Raji (cell line): ENCODE data around the gene HSF2.

Experiments used
- POLR2A ChIP-seq: IDR thresholded peaks from 2 replicates; pipeline ENCODE4 v1.6.1; 2011; ENCODE audit warnings: low read depth, low read length, control low read depth; ENCODE audit not compliant: insufficient read depth

HSF2 gene

DNA sequence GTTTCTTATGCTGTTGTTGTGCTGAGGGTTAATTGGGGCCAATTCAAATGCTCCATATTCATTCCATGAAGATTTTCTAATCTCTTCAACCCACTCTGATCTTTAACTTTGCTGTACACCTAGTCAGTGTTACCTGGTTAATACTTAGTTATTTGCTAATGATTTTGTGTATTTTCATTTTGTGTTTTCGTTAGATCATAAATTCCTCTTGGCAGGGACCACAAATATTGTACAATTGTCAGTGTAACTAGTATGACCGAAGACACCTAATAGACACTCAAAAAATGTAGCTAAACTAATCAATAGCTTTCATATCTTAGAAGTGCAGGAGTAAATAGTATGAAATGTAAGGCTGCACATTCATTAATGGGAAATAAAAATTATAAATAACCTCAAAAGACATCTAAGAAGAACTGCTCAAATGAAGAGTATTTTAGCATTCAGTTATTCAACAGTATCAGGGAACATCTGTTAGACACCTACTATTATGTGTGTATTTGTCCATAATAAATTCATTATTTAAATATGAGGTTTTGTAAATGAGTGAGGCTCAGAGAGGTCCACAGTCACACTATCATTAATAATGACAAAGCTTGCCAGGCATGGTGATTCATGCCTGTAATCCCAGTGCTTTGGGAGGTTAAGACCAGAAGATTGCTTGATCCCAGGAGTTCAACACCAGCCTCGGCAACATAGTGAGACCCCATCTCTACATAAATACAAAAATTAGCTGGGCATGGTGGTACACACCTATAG lies 13.4 kb upstream of the HSF2 start:
- no peak for TF ChIP-seq POLR2A

DNA sequence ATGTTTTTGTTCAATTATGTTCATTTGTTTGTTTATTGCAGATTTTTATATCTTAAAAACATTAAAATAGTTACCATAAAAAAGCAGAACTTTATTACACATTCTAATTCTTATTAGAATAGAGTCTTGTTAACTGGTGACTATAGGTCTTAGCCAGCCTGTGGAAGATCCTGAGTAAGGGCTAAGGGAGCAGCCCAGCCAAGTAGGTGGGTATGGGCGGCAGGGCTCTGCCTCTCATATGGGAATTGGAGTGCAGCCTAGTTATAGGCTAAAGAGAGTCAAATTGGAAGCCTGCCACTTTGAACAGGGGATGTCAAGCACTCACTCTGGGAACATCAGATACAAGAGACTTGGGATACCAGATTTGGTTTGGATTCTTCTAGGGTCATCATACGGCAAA lies 10.5 kb upstream of the HSF2 start:
- no peak for TF ChIP-seq POLR2A

DNA sequence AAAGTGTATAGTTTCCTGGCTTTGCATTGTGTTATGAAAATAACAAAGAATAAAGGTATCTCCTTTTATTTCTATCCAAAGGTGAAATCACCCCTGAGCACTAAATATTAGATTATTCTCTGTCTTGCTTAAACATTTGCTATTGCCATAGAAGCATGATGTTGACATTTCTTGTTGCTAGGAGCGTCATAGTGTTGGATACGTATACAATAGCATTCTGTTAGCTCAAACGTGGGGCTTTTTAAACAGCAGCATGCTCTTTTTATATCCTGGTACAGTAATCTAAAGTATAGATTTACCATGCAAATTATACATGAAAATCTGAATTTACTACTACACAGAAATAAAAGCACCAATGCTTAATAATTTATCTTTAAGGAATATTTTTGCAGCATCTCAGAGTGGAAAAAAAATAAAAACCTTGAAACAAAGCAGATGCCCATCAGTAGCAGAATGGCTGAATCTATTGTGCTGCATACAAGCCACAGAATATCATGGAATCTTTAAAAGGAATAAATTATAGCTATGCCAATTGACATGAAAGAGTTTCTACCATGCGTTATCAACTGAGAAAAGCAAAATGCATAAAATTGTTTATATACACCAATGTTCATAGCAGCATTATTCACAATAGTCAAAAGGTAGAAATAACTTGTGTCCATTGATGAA lies 9.6 kb upstream of the HSF2 start:
- no peak for TF ChIP-seq POLR2A

DNA sequence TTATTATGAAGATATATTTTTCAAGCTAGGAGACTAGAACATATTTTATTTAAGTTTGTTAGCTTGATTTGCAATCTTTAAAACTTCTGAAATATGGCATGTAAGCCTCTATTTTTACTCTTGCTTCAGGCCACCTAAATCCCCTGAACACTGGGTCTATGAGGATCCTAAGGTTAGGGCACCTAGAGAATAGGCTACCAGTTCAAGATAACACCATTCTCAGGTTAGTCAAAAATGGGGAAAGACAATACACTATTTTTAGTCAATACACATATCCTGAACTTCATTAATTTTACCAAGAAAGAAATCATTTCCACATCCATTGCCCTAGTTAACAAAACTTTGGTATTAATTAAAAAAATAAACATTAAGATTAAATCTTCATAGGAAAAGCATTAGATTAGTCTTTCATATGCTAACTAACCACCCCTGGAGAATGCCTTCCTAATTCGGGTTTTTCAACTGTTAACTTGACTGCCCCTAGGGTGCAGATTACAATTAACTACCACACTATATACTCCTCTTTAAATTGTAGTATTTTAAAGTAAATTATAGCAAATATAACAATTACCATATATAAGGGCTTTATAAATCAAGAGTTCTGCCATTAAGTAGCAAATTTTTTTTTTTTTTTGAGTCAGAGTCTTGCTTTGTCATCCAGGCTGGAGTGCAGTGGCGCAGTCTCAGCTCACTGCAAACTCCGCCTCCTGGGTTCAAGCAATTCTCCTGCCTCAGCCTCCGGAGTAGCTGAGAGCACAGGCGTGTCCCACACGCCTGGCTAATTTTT lies 6.7 kb upstream of the HSF2 start:
- TF ChIP-seq POLR2A = no peak

DNA sequence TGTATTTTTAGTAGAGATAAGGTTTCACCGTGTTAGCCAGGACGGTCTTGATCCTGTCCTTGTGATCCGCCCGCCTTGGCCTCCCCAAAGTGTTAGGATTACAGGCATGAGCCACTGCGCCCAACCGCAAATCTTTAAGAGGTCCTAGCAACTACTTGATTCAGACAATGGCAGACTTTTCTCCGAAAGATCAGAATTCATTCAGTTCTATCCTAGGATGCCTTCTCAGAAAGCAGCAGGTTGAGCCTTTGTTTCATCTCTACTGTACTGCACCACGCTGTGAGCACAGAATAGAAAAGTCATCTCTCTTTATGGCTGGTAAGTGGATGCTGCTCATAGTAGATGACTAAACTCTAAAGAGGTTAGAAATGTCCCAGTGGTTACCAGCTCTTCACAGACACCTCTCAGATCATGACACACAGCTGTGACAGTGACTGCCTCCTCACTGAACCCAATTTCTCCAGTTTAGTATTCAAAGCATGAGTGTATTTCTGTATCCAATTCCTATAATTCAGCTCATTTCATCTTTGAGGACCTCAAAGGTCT lies 6.0 kb upstream of the HSF2 start:
- no peak for TF ChIP-seq POLR2A

DNA sequence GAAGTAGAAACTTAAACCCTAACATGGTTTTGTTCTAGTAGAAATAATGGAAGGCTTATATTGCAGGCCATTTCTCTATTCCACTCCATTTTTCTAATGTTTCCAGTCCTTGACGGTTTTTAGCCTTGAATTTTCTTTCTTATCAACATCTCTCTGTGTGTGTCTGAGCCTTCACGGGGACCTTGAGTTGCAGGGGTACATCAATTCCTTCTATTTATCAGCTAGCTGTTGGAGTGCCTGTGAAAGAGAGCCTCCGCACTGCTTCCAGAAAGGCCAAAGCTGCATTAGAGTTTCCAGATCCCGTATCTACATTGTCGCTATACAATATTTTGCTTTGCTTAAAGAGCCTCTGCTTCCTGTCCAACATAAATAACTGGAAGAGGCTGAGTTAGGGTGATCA lies 5.4 kb upstream of the HSF2 start:
- no peak for TF ChIP-seq POLR2A

DNA sequence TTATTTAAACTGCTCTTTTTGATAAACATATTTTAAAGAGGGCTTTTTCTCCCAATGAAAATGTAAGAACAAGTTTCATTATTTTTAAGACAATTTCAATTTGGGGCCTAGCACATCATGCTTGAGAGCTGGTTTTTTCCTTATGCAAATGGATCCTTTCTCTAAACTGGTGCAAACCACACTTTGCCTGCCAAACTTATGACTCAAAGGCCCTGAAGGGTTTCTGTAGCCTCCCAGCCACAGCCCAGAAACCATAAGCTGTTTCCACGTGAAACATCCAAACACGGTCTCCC lies 451 bp upstream of the HSF2 start:
- TF ChIP-seq POLR2A = peak; percentile 71; the same call in 1 of the 2 replicates

DNA sequence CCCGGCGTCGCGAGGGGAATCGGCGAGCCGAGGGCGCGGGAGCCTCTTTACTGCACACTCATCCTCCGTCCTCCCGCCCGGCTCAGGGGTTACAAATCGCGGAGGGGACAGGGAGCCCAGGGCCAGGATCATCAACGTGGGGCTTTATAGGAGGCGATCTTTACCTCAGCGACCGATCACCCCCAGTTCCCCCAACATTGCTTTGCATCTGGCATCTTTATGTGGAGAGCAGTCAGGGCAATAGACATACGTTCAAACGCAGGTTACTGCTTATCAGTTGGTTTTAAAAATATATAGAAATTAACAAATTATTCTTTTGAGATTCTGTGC lies 634 bp downstream of the HSF2 start:
- TF ChIP-seq POLR2A = no peak

DNA sequence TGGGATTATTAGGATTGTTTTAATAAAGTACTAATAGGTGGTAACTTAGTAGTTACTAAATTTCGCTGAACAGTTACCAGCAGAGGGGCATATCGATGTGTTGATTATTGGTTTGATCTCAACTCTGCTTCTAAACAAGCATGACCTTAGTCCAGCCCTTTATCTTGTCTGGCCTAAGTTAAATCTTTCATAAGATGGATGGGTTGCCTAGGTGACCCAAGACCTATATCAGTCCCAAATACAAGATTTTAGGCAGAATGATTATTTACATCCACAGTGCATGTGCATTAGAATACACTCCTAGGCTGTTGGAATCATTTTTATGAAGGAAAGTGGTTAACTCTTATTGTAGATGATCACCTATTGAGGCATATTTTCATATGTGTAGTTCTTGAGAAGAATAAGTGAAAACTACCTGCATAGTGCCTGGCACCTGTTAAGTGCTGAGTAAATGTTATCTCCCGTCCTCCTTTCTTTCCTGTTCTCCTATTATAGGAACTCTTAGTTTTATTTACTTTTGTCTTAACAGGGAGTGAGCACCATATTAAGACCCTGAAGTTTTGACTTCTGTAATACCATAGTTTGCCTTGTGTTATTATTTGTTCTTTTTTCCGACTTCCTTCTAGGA lies 1.1 kb downstream of the HSF2 start:
- no peak for TF ChIP-seq POLR2A

DNA sequence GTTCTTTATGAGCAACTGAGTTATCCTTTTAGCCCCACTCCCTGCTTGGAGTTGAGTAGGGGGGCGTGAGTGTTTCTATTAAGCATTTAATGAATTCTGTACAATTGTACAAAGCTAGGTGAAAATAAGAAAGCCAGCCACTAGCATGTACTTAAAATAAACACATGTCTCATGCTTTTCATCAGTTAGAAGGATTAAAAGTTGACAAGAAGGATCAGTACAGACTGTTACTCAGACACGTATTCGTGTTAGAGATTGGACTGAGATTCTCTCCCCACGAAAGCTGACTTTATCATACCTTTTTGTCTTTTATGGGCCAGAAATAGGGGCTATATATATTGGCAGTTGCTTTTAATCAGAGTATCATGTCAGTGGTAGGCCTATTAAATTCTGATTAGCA lies 1.7 kb downstream of the HSF2 start:
- no peak for TF ChIP-seq POLR2A

DNA sequence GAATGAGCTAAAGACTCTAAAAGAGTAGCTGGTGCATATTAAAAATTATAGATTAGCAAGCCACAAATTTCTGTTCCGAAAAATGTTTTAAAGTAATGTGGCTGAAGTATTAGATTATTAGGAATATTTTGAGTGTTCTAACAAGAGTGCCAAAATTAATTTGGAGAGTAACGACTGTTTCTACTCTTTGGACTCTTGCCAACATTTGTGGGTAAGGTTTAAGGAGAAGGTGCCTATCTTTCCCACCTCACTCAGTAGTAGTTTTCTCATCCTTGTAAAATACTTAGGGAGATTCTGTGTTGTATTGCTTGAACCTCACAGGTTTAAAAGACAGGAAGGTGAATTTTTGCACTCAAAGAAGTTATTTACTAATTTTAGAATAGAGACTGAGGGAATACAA lies 5.0 kb downstream of the HSF2 start:
- TF ChIP-seq POLR2A = no peak

DNA sequence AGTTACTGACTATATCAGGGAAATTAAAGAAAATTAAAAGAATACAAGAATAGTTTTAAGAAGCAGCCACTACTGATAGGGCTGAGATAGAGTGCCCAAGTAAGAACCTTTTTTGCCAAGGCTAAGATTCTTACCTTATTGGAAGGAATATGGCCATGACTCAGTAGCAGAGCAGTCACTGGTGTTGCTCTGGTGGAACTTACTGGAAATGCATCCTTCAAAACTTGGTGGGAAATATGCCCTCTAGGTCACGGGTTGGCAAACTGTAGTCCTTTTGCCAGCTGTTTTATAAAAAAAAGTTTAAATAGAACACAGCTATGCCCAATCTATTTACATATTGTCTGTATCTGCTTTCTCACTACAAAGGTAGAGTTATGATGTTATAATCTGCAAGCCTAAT lies 6.0 kb downstream of the HSF2 start:
- no peak for TF ChIP-seq POLR2A

DNA sequence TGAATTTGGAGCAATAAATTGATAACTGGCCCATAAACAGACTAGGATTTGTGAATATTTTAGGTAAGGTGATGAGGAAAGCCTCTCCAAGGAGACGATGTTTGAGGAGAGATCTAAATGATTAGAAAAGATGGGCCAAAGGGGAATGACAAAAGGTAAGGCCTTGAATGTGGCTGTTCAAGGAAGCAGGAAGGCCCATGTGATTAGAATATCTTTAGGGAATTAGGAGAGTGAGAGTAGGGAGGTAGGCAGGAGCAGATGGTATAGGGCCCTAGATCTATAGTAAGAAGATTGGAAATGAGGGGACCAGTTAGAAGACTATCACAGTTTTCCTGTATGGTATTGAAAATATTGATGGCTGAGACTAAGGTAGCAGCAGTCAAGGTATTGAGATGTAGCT lies 6.7 kb downstream of the HSF2 start:
- no peak for TF ChIP-seq POLR2A

DNA sequence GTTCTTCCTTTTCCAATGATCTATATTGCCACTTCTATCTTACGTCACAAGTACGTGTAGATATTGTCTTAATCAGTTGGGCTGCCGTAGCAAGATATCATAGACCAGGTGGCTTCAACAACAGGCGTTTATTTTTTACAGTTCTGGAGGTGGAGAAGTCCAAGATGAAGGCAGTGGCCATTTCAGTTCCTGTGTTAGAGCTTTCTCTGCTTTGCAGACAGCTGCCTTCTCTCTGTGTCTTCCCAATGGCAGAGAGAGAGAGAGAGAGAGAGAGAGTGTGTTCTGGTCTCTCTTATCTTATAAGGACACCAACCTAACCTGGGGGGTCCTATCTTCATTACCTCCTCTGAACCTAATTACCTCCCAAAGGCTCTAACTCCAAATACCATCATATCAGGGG lies 8.3 kb downstream of the HSF2 start:
- TF ChIP-seq POLR2A = no peak

DNA sequence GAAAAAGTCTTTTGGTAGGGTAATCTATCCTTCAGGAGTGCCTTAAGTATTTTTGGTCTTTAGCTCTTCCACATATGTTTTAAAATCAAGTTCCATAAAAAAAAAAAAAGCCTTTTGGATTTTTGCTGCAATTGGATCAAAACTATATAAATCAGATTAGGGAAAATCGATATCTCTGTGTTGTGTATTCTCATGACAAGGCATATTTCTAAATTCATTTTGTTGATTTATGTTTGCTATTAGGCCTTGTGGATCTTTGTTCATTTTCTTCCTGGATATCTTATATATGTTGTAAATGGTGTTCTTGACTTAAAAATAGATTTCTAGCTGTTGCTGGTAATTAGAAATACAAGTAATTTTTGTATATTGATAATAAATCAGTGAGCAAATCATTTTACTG lies 8.8 kb downstream of the HSF2 start:
- TF ChIP-seq POLR2A = no peak

DNA sequence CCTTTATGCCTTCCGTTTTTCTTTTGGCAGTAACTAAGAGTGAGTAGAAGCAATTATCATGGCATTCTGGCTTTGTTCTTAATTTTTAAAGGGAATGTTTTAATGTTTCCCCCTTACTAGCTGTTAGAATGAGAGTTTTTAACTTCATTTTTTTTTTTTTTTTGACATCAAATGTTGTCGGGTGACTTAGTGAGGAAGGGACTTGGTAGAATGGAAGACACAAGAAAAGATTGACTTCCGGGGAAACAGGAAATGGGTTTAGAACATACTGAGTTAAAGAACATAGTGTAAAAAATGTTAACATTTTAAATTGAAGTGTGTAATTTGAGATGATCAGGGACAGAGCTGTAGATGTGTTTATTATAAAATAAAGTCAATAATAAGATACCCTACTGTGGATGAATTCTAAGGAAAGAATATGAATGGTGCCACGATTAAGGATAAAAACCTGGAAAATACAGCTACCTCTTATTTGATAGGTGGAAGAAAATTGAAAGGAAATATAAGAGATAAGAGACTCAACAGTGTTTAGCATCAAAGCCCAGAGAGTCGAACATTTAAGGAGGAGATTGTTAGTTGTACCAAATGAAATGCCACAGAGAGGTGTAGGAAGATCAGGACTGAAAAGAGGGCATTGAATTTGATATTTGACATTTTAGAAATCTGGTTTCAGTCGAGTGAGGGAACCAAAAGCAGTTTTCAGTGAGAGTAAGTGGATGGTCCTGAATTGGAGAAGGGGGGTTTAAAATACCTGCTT lies 9.4 kb downstream of the HSF2 start:
- TF ChIP-seq POLR2A = no peak

DNA sequence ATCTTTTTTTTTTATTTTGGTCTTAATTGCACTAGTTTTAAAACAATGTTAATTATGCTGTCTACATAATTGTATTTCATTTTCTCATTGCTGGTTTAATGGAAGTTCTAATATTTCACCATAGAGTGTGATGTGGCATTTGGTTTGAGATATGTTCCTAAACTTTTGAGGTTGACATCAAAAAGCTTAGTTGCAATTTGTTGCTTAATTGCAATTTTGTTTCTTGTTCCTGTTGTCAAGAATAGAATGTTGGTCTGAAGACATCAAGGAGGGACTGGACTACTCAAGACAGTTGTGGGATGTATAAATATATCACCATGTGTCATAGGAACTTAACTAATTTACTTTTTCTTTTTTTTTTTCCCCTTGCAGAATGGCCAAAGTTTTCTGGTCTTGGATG lies 12.5 kb downstream of the HSF2 start:
- no peak for TF ChIP-seq POLR2A
